HEK293T (cell line): ENCODE measurements around the gene DCUN1D4.

Source experiments
- BHLHE40 ChIP-seq: fragments of 450-650 bp; IDR thresholded peaks from 2 replicates; pipeline ENCODE4 v1.6.1; 2016; ENCODE audit warnings: mild to moderate bottlenecking, moderate library complexity, borderline replicate concordance
- ELF4 ChIP-seq: fragments of 450-650 bp; IDR thresholded peaks from 2 replicates; pipeline ENCODE4 v1.6.1; 2017; ENCODE audit warnings: antibody characterized with exemption
- FOXK2 ChIP-seq: fragments of 450-650 bp; IDR thresholded peaks from 2 replicates; pipeline ENCODE4 v1.6.1; 2016; ENCODE audit warnings: mild to moderate bottlenecking
- FOXM1 ChIP-seq: fragments of 450-650 bp; IDR thresholded peaks from 2 replicates; pipeline ENCODE4 v1.6.1; 2017; ENCODE audit warnings: mild to moderate bottlenecking, borderline replicate concordance
- NFRKB ChIP-seq: fragments of 450-650 bp; IDR thresholded peaks from 2 replicates; pipeline ENCODE4 v1.6.1; 2016; ENCODE audit warnings: mild to moderate bottlenecking, moderate library complexity
- SP1 ChIP-seq: fragments of 450-650 bp; IDR thresholded peaks from 2 replicates; pipeline ENCODE4 v1.6.1; 2017
- SUZ12 ChIP-seq: fragments of 450-650 bp; IDR thresholded peaks from 2 replicates; pipeline ENCODE4 v1.6.1; 2016; ENCODE audit warnings: mild to moderate bottlenecking
- ZNF384 ChIP-seq: fragments of 450-650 bp; IDR thresholded peaks from 2 replicates; pipeline ENCODE4 v1.6.1; 2016

DNA sequence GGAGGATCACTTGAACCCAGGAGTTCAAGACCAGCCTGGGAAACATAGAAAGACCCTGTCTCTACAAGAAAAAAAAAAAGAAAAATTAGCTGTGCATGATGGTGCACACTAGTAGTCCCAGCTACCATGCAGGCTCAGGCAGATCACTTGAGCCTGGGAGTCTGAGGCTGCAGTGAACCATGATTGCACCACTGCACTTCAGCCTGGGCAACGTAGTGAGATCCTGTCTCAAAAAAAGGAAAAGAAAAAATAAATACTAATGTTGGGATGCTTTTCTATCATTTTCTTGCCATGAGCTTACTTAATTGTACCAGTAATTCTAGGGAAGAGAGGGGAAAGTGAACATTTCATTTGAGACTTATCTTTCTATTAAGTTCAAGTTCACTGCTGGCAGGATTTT lies 19.8 kb downstream of the DCUN1D4 start:
- TF ChIP-seq ELF4 (no peak), BHLHE40 (no peak), NFRKB (no peak), SP1 (no peak), FOXK2 (no peak), SUZ12 (no peak), FOXM1 (no peak), ZNF384 (no peak)
